NCI-H1930 (cell line): Measurements from ENCODE around the gene OR10A6.

ENCODE experiments used
- DNase-seq, 2 experiments: peaks; one replicate each; lab custom pipeline; 2025; lab: John Stamatoyannopoulos, UW

Gene OR10A6, protein sequence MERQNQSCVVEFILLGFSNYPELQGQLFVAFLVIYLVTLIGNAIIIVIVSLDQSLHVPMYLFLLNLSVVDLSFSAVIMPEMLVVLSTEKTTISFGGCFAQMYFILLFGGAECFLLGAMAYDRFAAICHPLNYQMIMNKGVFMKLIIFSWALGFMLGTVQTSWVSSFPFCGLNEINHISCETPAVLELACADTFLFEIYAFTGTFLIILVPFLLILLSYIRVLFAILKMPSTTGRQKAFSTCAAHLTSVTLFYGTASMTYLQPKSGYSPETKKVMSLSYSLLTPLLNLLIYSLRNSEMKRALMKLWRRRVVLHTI

DNA sequence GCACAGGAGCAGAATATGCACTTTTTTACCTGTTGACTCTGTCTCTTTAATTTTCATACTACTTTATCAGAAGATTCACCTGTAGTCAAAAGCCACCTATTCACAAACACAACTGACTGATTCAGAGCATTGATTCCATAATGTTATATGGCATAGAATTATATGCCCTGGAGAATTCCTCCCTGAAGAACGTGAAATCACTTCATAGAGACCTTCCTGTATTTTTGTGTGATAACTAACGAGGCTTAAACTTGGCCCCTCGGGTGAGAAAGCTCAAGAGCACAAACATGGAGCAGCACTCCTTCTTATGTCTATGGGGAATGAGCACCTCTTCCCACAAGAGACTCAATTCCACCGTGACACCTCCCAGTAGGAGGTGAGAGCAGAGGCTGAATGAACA, at the start of gene OR10A6:
TSS of gene OR10A6 (minus strand) at position 101 of the 400 bp plus-strand sequence. CDS start 2,606 bp downstream, outside the sequence.
- no peak for DNase-seq

DNA sequence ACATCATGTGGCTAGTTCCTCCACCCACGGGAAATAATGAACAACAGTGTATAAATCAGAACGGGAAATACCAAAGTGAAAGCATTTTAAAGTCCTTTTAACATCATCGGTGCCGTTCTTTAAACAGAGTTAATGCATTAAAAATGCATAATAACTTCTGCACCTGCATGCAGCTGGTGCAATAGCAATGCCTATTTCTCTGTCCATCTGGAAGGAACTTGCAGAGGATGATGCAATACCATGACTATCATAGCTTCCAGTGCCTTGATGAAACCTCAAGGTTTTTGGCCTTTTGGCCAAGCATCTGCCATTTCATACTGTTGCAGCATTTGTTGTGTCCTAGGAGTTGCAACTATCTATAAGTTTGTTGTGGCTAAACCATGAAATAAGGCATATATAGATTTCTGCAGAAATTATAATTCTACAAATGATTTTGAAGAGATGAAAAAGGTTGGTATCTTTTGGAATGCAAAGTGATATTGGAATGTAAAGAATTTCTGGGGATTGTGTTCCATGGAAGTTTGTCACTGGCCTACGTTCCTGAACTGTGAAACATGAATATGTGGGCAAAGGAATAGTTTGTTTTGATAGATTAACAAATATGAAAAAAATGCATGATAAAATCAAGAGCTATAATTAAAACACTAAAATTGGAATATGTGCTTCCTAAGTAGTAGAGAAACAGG, 46.3 kb upstream of the OR10A6 start:
- DNase-seq = no peak

DNA sequence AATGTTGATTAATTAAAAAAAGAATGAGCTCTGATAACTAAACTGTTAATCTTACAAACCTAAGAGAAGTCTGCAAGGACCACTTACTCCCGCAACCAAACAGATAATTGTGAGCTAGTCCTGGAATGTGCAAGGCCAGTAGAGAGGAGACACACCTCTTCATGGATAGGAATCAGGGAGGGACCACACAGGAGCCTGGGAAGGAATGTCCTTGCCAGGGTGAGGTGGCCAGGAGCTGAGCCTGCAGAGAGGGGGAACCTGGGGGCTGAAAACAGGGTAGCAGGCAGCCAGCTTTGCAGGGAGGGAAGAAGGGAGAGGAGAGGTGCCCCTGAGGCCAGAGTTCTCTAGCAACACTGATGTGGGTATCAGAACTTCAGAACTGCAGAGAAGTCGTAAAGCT, 43.6 kb upstream of the OR10A6 start:
- no peak for DNase-seq

DNA sequence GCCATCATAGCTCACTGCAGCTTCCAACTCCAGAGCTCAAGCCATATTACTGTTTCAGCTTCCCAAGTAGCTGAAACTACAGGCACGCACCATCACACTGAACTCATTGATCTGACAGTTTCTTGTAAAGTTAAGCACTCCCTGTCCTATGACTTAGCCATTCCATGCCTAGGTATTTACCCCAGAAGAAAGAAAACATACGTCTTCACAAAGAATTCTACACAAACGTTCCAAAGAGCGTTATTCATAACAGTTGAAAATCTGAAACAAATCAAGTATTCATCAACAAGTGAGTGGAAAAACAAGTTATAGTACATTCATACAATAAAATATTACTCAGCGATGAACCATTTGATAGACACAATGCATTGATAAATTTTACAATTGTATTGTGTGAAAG, 41.9 kb upstream of the OR10A6 start:
- DNase-seq = no peak

DNA sequence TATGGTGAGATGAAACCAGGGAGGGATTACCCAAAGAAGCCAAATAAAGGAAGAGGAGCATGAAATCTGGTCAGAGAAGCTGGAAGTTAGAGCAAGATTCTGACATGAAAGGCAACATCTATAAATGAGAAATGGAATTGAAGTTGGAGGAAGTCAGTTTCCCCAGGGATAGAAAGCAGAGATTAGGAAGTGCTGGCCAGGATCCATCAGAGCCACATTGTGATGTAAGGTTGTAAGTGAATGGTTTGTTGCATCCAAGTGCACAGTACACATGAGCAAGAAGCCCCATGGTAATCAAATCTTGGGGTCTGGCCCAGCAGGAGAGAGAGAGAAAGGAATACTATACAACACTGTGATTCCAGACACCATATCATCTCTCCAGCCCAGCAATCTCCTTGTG, 40.8 kb upstream of the OR10A6 start:
- DNase-seq = no peak

DNA sequence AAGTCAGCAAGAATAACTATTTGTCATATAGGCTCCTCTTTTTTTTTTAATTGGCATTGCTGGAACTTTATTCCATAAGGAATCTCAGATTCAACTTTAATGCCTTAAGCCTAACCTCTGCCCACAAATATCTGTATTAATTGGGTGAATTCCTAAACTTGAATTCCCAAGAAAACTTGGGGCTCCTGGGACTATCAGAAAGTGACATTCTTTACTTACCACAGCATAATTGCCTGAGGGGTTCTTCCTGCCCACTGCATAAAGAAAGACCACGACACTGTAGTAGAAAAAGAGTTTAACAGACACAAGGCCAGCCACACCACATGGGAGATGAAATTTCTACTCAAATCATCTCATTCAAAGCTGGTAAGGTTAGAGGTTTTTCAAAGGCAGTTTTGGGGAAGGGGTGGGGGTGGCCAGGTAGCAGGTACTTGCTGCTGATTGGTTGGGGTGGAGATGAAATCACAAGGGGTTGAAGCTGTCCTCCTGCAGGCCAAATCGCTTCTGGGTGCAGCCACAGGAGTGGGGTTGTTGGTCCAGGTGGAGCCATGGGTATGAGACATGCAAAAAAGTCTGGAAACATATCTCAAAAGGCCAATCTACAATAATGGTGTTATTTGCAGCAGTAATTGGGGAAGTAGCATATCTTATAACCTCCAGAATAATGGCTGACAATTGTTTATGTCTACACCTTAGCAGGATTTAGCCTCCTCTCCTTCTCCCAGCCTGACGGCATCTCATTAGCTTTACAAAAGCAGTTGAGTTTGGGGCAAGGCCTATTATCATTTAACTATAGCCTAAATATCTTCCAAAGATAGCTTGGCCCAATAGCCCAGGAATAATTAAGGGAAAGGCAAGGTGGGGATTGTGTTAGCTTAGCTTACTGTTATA, 38.9 kb upstream of the OR10A6 start:
- DNase-seq = no peak

DNA sequence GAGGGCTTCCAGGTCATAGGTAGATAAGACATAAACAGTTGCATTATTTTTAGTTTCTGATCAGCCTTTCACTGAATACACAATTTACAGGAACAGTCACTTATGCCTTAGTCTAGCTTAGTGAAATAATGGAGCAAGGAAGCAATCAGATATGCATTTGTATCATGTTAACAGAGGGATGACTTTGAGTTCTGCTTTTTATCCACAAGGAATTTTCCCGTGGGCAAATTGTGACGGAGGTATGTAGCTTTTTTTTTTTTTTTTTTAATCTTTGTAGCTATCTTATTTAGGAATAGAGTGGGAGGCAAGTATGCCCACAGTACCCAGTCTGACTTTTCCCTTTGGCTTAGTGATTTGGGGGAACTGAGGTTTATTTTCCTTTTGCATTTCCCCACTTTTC, 37.6 kb upstream of the OR10A6 start:
- no peak for DNase-seq

DNA sequence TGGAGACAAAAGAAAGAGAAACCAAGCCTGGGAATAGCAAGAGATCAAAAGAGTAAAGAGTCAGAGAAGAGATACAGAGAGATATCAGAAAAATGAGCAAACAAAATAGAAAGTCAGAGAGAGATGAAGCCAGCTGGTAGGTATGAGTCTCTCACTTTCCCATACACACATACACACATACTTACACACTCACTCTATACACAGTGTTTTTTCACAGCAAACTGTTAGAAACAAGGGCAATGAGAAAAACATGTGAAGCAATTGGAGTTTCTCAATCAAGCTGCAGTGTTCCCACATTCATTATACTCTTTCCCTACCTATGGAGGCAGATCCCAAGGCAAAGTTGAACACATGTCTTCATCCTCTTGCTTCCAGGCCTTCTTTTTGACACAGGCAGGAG, 36.8 kb upstream of the OR10A6 start:
- no peak for DNase-seq

DNA sequence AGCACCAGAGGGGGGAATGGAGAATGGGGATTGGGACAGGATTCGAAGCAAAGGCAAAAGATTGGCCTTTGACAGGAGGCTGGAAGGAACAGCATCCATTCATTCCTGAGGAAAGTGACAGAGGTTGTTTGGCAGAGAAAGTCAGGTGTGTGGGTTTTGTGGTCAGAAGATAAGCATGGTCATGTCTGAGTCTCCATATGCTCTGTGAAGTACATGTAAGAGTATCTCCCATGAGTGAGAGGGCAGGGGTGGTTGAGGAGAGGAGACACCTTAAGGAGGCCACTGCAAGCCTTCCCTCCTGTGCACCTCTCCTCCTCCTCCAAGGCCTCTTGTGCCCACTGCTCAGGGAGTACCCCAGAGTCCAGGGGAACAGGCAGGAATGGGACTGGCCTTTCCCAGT, 36.0 kb upstream of the OR10A6 start:
- no peak for DNase-seq

DNA sequence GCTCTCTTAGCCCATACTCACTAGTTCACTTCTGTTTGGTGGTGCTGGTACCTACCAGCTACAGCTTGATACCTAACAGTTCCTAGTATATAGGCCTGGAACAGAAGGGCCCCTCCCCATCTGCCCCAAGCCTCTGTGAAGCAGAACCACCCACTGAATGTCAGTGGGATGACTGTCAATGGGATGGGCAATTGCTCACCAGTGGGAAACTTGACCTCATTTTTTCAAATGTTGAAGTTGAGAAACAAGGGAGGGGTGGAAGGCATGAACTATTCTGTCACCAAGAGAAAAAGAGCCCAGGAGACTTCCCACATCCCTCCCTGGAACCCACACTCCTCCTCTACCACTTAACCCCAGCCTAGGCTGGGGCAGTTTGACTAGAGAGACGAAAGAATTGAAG, 34.3 kb upstream of the OR10A6 start, which contains the start of gene NLRP10:
TSS of gene NLRP10 (minus strand) at position 62 of the 400 bp plus-strand sequence. CDS start 1,952 bp downstream, outside the sequence.
- DNase-seq = no peak

DNA sequence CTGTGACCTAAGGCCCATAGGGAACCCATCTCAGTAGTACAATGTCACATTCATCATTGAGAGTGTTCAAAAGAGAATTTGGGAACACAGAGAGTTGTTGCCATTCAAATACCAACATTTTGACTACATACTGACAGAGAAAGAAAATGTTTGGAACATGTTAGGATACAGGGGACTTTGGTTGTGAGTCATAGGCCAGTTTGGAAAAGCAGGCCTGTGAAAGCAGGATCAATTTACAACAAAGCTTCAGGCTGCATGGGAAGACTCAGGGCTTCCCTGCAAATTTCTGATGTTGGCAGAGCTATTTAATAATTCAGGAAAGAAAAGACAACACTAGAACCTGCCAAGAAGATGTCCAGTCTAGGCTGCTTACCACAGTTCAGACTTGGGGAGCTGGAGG, 33.8 kb upstream of the OR10A6 start:
- DNase-seq = no peak

DNA sequence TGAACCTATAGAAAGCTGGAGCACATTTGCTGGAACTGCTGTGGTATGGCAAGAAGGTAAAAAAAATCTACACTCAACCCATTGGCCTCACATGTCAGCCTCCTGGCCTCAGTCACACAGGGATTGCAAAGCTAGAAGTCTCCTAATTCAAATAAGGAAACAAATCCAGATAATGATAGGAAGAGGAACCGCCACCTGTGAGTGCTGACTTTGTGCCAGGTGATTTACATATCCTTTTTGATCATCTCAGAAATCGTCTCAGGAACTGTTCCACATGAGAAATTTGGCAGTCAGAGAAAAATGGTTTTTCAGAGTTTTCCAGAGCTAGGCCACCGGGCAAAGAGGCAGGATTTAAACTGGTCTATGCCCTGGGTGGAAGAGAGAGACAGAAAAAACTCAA, 33.2 kb upstream of the OR10A6 start:
- no peak for DNase-seq

DNA sequence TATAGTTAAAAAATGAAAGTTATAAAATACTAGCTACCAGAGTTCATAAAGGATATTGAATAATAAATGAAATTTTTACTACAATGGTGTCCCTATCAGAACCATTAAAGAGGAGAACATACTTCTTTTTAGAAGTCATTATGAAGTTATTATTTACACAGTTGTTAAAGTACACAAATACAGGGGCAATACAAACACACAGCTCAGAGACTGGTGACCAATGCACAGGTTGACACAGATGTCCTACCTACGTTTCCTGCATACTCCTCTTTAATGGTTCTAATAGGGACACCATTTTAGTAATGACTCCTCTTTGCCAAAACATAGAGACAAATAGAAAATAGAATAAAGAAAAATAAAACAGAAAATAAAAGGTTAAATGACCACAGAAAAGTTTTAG, 24.1 kb upstream of the OR10A6 start:
- DNase-seq = no peak

DNA sequence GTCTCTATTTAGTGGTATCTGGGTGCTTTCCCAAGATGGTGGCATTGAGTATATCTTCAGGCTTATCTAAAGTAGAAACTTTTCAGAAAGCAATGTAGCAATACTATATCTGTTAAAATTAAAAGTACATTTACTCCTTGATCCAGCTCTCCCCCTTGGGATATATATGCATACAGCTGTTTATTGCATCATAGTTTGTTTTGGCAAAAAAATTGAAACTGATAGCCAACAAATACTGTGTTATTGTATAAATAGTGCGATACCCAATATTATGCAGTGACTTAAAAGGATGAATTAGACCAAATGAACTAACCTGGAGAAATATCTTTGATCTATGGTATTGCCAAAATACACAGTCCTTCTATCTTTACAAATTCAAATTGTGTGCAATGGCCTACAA, 18.9 kb upstream of the OR10A6 start:
- no peak for DNase-seq

DNA sequence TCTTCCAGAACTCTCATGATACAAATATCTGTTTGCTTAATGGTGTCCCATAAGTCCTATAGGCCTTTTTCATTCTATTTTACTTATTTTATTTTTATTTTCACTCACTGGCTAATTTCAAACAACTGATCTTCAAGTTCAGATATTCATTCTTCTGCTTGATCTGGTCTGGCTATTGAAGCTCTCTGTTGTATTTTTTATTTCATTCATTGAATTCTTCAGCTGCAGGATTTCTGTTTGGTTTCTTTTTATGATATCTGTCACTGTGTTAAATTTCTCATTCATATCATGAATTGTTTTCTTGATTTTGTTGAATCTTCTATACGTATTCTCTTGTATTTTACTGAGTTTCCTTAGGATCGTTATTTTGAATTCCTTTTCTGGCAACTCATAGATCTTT, 13.1 kb upstream of the OR10A6 start:
- DNase-seq = no peak

DNA sequence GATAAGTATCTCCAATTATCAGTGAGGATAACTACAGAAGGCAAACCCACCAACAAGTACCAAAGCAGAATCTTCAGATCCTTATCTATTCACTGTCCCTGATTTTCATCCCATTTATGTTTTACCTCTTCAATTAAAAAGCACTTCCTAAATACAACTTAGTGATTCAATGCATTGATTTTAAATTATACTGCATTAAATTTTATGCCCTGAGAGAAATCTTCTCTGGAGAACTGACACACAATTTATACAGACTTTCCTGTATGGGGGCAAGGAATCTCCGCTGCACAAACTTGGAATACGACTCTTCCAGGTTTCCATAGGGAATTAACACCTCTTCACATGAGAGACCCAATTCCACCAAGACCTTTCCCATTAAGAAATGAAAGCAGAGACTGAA, 10.5 kb upstream of the OR10A6 start, which contains the start of gene OR10A3:
TSS of gene OR10A3 (minus strand) at position 101 of the 400 bp plus-strand sequence. CDS start 2,188 bp downstream, outside the sequence.
- no peak for DNase-seq

DNA sequence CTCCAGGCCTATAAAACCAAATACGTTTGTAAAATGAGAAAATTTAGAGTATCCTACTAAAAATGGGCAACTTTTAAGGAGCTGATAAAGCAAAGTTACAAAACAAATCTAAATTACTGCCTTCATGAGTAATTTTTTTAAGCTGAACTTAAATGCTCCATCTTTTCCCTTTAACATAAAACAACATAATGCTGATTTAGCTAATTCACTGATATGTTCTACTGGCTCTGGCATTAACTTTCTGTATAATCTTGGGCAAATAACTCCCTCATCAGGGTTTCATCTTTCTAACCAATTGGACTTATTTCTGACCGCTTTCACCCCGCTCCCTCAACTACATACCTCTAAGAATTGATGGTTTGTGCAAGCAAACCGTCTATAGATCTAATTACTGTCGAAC, 10.1 kb upstream of the OR10A6 start:
- DNase-seq = no peak

DNA sequence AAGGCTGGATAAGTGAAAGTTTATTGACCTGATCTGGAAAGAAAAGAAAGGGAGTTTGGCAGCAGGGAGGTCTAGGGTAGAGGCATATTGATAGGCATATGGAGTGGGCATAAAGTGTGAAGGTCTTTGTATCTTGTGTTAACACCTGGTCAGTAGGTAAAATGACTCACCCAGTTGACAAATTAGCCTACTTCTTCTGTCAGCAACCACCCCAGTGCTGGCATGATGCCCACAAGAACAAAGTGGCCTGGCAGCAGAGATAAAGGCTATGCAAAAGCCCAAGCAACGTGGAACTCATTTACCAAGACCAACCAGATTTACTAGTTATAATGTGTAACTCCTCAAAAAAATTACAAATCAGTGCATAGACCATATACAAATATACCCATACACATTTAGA, 5.5 kb upstream of the OR10A6 start:
- no peak for DNase-seq

DNA sequence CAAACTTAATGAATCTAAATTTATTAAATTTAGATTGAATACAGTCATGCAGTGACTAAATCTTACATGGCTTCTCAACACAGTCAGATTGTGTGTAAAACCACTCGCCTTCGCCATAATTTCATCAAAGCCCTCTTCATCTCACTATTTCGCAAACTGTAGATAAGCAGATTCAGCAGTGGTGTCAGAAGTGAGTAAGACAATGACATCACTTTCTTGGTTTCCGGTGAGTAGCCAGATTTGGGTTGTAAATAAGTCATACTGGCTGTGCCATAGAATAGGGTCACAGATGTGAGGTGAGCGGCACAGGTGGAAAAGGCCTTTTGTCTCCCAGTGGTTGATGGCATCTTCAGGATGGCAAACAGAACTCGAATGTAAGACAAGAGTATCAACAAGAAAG, 3.4 kb downstream of the OR10A6 start:
- DNase-seq = no peak

DNA sequence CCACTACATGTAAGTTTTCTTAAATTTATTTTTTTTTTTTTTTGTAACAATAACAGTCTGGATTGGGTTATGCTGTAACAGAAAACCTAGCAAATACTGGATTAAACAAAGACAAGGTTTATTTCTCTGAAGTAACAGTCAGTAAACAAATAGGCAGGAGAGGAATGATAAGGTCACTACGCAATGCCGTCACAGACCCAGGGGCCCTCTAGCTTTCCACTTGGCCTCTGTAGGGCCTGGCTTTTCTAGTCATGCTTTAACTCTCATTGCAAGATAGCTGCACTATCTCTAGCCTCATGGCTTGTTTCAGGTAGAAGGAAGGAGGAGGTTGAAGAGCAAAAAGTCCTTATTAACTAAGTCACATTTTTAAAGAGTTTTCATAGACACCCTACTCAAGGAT, 6.5 kb downstream of the OR10A6 start:
- DNase-seq = no peak

DNA sequence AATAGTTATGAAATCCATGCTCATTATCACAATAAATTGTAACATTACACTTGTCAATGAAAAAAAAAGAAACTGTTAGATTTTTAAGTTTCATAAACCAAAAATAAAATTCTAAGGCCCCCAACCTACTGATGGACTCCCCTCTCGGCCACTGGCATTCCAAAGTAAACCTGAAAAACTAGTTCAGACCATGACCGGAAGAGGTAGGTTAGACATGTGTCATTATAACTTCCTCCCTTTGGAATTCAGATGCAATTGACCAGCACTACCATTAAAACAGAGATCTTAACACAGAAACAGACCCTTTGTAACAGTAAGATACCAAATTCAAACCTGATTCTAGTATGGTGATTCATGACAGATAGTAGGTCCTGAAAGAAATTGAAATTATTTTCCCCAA, 12.9 kb downstream of the OR10A6 start:
- DNase-seq = no peak

DNA sequence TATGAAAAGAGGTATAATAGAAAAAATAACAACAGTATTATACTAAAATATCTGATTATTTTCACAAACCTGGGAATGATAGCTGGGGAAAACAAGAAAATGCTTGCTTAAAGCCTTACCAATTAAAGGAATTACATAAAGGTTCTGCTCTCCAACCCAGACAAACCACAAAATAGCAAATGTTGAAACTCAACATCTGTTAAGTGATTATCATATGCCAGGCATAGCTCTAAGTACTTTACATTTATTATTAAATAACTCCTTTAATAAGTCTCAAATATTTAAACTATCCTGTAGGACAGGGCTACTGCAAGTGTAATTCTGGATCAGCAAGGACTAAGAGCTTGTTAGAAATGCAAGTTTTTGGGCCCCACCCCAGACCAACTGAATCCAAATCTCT, 20.1 kb downstream of the OR10A6 start:
- DNase-seq = no peak
